RKO (cell line): ENCODE data around the gene STAT4.
A peak's percentile ranks its signal among the peaks of the same experiment; 100 is the strongest.
"Not testable (repeated sequence)": the region's sequence is repeated elsewhere in the genome, so short reads cannot be mapped to it uniquely, and the experiment has no call there.

Source experiments
- DNase-seq: peaks from one replicate; pipeline ENCODE4 v3.0.0-alpha.2; 2016; ENCODE audit warnings: low spot score

The STAT4 gene

DNA sequence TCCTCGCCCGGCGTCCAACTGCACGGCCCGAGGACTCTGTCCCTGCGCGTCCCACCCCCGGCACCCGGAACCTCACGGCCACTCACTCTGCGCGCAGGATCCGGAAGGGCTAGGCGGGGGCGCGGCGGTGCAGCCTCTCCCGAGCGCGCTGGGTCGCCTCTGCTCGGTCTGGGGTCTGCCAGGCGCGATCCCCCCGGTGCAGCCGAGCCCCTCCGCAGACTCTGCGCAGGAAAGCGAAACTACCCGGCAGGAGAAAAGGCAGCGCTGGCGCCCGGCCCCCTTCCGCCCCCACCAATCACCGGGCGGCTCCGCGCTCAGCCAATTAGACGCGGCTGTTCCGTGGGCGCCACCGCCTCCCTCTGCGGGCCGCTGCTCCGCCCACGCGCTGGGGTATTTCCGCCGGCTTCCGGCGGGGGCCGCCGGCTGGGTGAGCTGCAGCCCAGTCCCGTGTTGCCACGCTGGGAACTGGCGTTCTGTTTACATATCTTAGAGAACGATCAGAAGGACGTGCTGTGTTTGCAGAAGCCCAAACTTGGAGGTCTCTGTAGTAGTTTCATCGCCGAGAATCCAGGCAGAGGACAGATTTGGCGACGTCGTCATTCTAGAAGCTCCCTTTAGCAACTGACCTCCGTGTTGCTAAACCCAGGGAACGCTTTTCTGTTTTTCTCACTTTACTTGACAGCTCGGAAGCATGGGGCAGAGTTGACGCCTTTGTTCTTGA lies 136.7 kb downstream of the STAT4 start, which contains the start of gene STAT1:
Gene STAT1, minus strand, starts transcription at position 240 of the 721 bp plus-strand sequence. CDS start 4,168 bp downstream, outside the sequence.
- DNase-seq: peak; percentile 91

DNA sequence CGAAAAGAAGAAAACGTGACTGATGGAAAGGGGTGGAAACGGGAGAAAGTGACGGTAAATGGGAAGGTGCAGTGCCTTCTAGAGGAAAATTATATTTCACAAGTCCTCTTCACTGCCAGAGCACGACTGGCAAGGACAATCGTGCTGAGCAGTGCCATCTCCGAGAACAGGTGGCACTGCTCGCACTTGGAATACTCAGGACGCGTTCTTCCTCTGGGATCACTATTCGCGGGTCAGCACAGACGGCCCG lies 137.2 kb downstream of the STAT4 start:
- DNase-seq: no peak

DNA sequence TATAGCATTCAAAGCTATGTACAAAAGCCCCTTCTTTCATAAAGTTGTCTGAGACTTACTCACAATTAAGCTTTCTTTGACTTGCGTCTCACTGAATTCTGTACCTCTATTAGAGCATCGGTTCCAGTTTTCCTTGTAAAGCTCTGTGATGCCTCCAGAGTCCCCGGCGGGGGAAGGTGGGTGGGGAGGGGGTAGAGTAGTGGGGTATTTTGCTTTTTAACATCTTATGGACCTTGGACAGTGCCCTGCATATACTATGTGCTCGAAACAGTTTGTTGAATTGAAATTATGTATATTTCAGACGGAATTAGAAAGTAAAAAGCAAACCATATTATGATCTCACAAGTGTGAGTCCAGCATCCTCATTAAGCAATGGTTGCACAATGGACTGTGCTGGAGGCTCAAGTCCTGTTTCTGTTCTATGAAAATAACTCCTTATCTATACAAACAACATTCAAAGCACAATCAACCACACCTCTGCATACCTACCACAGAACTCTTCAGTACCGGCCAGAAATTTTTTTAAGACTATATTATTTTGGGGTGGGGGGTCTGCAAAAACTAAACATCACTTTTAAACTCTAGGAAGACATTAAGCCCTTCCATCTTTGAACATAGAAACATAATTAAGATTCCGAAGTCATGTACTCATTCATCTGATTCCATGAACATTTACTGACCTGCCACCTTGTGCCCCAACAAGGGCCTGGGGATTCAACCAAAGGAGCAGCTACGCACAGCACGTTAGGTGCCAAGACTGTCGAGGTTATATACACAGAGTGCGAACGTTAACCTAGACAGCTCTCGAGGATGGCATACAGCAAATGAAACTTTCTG lies 137.7 kb downstream of the STAT4 start:
- peak; percentile 48 for DNase-seq

DNA sequence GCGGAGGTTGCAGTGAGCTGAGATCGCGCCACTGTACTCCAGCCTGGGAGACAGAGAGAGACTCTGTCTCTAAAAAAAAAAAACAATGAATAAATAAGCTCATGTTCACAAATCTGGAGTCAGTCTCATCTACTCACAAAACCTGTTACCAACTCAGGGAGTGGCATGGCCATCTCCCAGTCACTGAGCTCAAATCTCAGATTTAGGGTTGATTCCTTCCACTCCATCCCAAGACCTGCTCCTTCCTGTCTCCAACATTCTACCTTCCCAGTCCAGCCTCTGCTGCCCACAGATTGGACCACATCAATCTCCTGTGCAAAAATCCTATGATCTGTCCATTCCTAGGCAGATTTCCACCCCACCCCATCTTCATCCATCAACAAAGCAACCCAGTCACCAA lies 138.4 kb downstream of the STAT4 start:
- no peak for DNase-seq

DNA sequence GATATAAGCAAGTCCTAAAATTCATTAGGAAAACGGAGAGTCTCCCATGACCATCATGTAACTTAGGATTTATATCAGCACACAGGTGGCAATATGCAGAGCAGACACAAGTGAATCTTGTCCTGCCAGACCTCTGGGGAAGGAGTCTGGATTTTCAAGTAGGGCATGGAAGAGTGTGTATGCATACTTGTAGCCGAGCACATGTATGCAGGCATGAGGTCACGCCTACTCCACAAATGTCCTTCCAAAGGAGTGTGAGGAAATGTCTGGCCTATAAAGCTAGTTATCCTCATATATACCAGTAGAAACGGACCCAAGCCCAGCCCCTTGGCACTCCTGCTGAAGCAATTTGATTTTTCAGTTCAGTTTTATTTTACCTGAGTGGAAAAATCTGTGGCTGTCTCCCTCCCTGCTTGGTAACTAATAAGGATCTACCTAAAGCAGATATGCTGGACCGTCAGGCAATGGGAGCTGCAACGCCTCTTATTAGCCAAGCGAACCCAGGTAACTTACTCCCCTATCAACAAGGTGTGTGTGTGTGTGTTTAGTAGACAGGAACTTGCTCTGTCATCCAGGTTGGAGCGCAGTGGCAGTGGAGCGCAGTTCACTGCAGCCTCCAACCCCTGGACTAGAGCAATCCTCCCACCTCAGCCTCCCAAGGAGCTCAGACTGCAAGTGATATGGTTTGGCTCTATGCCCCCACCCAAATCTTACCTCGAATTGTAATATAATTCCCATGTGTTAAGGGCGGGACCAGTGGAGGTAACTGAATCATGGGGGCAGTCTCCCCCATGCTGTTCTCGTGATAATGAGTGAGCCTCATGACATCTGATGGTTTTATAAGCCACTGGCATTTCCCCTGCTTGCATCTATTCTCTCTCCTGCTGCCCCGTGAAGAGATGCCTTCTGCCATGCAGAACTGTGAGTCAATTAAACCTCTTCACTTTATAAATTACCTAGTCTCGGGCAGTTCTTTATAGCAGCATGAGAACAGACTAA lies 139.6 kb downstream of the STAT4 start:
- no peak for DNase-seq

DNA sequence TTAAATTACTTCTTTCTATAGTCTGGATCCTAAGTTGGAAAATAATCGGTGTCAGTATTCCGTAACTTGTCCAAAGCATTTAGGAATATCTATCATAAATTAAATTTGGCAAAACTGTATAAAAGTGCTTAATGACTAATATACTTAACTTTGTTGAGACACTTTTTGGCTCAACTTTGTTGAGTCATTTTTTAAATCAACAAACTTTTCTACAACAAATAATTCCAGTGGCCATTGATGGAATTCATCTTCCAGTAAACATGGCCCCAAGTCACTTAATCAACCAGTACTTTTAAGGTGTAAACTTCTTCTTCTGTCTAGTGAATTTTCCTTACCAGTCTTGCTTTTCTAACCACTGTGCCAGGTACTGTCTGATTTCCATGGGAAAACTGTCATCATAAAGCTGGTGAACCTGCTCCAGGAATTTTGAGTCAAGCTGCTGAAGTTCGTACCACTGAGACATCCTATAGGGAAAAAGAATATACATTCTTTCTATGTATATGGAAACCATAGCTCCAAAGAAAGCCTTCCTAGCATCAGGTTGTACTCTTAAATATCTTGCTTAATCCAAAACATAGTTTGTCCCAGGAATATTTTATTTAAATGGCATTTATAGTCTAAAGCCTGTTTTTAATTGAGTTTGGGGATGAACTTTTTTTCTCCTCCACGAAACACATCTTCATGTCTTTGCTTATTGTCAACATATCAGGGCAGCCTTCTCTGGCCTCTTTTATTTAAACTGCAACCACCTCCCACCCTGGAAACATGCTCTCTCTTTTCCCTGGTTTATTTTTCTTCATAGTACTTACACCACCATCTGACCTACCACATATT lies 141.0 kb downstream of the STAT4 start:
- no peak for DNase-seq

DNA sequence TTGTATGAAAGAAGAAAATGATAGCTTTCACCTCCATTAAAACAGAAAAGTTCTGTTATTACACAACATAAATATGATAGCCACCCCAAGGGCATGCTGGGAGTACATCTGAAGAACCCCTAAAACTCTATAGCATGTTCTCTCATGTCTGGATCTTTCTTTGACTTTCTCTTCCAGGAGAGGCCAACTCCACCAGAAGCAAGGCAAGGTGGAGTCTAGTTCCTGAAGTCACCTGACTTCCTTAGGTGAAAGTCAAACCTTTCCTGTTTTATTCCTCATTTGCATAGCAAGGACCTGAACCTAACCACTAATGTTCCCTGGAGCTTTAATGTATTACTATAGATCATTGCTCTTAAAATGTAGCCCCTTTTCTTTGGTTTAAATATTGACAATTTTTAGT lies 142.5 kb downstream of the STAT4 start:
- no peak for DNase-seq

DNA sequence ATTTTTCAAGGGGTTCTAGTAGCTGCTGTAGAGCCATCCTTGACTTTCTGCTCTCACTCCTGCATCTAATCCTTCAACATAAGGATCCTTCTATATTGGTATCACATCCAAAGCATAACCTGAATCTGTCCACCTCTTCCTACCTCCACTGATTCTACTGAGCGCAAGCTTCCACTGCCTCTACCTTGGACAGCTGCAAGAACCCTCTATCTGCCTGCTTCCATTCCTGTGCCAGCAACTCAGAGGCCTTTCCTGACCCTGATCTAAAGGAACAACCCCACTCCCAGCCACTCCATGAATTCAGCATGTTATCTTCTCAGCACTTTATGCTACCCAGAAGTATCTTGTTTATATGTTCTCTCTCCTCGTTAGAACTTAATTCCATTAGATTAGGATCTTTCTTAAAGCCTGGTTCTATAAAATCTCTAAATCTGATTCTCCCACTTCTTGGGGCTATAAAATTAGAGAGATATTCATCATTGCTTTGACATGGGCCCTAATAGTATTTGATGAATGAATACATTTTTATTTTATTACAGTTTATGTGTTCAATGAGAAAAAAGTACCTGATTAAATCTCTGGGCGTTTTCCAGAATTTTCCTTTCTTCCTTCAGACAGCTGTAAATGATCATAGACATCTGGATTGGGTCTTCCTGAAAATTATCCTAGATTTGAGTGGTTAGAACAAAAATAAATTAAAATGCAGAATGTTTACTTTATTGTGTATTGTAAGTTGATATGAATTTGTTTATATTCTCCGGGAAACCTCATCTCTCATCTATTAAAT lies 143.6 kb downstream of the STAT4 start:
- no peak for DNase-seq

DNA sequence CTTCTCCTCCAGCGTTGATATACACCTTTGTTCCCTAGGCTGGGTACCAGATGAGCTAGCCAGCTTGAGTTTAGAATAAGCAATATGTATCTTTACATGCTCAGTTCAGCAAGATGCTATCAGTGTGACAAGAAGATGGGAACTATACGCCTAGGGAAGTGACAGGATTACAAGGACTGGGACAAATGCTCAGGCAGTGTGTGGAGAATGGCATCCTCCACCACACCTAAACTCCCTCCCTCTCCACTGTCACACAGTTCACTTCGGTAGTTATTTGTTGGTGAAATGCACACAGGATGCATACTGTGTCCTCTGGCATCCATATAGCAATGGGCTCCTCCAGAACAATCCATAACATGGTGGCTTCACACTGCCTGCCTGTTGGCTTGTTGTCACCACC lies 144.5 kb downstream of the STAT4 start:
- no peak for DNase-seq

DNA sequence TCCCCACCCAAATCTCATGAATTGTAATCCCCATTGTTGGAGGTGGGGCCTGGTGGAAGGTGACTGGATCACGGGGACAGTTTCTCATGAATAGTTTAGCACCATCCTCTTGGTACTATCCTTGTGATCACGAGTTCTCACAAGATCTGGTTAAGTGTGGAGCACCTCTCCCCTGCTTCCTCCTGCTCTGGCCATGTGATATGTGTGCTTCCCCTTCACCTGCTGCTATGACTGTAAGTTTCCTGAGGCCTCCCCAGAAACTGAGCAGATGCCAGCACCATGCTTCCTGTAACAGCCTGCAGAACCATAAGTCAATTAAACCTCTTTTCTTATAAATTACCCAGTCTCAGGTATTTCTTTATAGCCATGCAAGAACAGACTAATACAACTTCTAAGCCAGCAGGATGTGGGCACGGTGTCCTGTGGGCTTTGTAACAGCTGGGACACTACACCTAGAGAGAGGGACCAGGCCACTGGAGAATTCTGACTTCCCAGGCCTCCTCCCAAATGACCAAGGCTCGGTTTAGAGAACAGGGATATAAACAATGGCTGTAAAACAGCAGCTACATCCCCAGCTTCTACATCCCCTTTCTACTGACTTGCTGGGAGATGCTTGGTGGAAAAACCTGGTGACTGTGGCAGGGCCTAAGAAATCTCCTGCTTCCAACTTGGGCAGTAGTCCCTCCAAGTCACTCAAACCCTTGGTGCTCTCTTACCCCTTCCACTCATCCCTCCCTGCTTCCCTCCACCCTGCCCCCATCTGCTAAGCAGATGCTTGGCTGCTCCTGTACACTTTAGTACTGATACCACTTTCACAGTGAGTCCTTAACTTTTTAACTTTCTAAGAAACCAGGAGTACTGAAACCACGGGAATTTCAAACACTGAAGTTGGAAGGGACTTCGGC lies 147.1 kb downstream of the STAT4 start:
- DNase-seq: no peak

DNA sequence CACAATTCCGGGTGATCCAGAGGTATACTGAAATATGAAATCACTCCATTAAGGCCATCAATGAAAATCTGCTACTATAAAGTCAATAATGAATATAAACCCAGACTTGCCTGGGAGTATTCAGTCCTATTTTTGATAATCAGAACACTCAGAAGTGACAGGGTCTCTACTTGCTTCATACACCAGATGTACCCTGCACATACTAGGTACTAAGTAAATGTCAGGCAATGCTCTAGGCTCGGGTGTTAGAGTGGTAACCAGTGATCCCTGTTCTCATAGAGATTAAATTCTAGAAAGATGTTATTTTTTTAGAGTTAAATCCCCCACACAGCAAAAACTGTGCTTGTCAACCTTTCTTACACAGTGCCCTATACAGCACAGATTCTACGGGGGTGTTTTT lies 149.2 kb downstream of the STAT4 start:
- DNase-seq: no peak

DNA sequence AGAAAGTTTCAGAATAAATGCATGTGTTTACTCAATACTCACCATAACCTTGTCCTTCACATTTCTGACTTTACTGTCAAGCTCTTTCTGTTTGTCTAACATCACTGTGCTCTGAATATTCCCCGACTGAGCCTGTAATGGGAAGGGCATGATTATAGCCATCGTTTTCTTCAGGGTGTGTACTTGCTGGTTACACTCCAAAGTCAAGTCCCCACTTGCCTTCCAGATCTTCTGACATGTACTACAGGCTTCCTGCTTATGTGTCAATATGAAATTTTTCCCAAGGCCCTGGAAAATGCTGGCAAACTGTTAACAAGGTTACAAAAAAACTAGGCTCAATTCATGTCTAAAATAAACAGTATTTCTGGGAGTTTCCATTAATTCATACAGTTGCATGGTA lies 149.8 kb downstream of the STAT4 start:
- no peak for DNase-seq

DNA sequence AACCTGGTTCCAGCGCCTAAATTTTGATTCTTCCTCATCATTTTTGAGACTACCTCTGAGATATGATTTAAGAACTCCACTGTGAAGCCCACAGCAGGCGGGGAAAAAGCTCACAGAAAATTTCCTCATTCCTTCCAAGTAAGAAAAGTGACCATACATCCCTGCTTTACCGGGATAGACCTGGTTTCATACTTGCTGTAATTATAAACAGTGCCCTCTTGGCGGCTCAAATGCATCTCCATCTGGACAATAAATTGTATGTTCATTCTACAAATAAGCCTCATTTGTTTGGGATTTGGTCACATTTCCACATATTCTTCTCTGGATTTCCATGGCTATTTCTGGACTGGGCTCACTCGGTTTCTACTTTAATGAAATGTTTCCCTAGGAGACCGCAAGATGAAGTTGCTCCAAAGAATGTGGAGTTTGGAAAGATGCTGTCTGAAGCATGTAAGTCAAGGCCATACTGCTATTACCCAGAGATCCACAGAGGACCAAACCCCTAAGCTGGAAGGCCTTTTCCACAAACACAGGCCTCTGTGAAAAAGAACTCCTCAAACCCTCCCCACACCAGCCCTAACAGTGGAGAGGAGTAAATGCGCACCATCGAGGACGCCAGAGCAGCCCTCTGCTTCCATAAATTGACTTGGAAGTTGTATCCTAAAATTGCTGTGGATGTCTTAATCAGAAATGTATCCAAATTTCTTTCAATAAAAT lies 150.7 kb downstream of the STAT4 start:
- DNase-seq: no peak

DNA sequence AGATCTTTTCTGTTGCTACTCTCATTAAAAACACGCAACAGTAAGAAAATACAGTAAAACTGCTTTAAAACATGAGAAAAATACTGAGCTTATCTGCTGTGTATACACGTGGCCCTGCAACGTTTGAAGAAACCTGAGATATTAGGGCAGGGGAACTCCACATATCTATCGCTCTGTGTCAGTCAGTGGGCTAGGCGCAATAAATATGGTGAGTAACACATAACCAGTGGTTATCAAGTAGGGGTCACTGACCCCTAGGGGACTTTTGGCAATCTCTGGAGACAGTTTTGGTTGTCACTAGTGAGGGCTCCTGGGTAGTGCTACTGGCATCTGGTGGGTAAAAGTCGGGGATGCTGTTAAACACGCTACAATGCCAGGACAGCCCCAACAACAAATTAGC lies 151.7 kb downstream of the STAT4 start:
- DNase-seq: no peak

DNA sequence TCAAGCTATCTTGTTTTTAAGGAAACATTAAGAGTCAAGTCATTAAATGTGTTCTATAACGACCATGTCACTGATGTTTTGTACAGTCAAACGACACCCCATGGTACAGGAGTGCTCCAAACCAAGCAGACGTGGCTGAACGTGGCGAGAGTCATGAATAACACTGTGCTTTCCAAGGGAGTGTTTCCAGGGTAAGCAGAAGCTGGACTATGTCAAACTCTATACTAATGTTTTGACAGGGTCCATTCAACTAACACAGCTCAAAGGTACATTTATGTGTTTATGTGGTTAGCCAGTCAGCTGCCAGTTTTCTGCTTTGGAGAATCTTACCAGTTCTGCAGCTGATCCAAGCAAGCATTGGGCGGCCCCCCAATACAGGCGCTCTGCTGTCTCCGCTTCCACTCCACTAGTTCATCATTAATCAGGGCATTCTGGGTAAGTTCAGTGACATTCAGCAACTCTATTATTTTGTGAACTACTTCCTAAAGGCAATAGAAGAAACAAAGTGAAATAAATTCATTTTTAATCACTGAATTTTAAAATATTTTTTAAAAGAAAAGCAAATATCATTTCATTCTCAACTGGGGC lies 153.2 kb downstream of the STAT4 start:
- DNase-seq: no peak

DNA sequence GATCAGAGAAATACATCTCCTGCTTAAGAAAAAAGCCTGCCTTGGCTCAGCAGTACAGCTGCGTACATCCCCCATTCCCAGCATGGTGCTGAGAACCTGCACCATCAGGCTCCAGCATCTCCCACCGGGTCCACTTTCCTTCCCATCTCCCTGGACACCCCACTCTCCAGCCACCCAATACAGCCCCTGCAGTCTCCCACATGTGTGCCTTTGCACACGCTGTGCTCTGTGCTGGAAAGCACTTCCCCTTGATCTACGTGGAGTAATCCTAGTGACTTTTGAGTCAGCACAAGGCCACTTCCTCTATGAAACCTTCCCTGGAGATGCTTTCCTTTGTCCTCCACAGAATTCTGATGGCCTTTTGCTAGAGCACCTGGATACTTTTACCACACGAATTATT lies 153.8 kb downstream of the STAT4 start:
- DNase-seq: no peak

DNA sequence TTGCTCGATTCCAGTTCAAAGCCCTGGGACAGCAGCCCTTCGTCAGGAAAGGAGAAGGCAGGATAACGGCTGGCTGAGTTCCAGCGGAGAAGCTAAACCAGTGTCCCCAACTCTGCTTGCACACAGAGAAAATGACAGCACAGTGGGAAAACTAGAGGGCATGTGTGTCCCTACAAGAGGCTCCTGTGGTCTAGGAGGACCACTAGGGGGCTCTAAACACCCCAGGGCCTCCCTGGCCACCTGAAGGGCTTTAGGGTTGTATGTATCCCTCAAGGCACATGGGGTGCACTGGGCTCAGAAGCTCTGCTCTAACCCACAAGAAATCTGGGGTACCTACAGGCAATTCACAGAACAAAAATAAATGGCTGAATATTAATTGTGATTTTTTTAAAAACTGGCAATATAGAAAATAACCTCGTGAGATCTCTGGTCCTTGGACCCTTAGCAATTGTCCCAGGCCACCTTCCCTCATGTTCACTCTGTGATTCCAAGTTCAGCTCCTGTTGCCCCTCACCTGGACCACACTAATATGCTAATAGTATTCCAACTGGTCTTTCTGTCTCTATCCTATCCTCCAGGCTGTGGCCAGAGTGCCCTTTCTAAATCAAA lies 154.4 kb downstream of the STAT4 start:
- peak; percentile 49 for DNase-seq

DNA sequence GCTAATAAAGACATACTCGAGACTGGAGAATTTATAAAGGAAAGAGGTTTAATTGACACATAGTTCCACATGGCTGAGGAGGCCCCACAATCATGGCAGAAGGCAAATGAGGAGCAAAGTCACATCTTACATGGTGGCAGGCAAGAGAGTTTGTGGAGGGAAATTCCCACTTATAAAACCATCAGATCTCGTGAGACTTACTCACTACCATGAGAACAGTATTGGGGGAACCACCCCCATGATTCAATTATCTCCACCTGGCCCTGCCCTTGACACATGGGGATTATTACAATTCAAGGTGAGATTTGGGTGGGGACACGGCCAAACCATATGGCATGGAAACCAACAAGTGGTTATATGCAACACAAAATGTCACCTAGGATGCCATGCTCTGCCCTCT lies 155.5 kb downstream of the STAT4 start:
- not testable (repeated sequence) for DNase-seq
